Measurements from ENCODE around the gene BRPF3.

The BRPF3 gene

DNA sequence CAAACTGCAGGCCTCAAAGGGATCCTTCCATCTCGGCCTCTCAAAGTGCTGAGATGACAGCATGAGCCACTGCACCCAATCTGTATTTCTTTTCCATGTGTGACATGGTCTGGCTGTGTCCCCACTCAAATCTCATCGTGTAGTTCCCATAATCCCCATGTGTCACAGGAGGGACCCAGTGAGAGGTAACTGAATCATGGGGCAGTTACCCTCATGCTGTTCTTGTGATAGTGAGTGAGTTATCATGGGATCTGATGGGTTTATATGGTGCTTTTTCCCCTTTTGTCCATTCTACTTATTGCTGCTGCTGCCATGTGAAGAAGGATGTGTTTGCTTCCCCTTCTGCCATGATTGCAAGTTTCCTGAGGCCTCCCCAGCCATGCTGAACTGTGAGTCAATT, 10.3 kb upstream of the BRPF3 start:
- TF ChIP-seq ZFX (IDR thresholded peaks at IDR 0.05; ENCODE audit: borderline replicate concordance) (no peak), CTCF (IDR thresholded peaks at IDR 0.05) (no peak)
- H3K27ac ChIP-seq, result no peak overlapping the region

- TF ChIP-seq ZFX (IDR thresholded peaks at IDR 0.05; ENCODE audit: borderline replicate concordance), result no peak
- TF ChIP-seq CTCF (IDR thresholded peaks at IDR 0.05), result no peak
Observed at GRCh38 chr6:36187446-36187845, 9.1 kb upstream of the BRPF3 start.

GRCh38 chr6:36195471-36196112, 952 bp upstream of the BRPF3 start:
- TF ChIP-seq CTCF (IDR thresholded peaks at IDR 0.05), result no peak
- H3K27ac ChIP-seq, result peak overlapping the region; percentile 96

More at GRCh38 chr6:36187446-36187845, 9.1 kb upstream of the BRPF3 start:
- H3K27ac ChIP-seq, result no peak overlapping the region

DNA sequence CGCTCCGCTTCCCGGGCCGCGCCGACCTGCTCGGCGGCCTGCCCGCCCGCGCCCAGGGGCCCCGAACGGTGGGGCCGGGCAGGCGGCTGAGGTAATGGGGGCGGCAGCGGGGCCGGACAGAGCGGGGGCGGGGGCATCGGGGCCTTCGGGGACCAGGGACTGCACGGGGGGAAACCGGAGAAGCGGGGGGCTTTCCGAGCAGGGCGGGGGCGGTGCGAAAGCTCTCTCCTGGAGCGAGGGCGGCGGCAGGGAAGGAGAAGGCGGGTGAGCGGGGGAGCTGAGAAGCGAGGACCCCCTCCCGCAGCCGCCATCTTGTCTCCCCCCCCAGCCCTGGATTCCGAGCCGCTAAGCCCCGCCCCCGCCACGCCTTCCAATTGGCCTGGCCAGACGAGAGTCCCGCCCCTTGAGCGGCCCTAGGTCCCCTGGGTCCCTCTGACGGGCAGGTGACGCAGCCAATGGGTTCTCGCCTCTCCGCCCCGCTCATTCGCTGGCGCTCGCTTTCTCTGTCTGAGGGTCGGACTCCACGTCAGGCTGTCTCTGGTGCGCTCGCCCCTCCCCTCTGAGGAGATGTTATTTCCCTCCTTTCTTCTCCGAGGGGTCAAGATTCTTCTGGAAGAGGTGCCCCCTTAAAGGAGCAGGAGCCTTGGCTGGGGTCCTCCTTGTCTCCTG, 470 bp downstream of the BRPF3 start:
- TF ChIP-seq CTCF (IDR thresholded peaks at IDR 0.05) (no peak), ZFX (IDR thresholded peaks at IDR 0.05; ENCODE audit: borderline replicate concordance) (no peak)
- H3K27ac ChIP-seq, result peak overlapping the region; percentile 96

DNA sequence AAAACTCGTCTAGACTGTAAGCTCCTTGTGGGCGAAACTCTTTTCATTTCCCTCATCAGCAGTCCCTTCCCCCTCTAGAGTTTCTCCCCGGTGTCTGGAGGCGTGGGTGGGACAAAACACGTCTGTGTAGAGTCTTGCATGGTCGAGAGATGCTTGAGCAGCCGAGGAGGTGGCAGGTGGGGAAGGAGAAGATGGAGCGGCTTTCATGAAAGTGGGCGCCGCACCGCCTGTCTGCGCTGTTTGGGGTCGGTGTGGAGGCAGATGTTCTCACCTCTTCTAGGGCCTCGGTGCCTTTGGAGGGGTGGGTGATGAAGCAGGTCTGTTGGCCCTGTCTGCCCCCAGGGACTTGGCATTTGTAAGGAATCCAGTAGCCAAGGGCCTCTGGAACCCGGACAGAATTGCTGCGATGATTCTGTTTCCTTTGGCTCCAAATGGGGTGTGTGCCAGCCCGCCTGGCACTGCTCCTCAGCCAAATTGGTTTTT, 1.2 kb downstream of the BRPF3 start:
- H3K27ac ChIP-seq, result peak overlapping the region; percentile 96
- TF ChIP-seq ZFX (IDR thresholded peaks at IDR 0.05; ENCODE audit: borderline replicate concordance) (no peak), CTCF (IDR thresholded peaks at IDR 0.05) (no peak)

GRCh38 chr6:36198986-36199385, 2.4 kb downstream of the BRPF3 start:
- no peak overlapping the region for H3K27ac ChIP-seq
- TF ChIP-seq ZFX (IDR thresholded peaks at IDR 0.05; ENCODE audit: borderline replicate concordance) (no peak), CTCF (IDR thresholded peaks at IDR 0.05) (no peak)

- no peak overlapping the region for H3K27ac ChIP-seq
- TF ChIP-seq CTCF (IDR thresholded peaks at IDR 0.05), result no peak
- no peak for TF ChIP-seq ZFX (IDR thresholded peaks at IDR 0.05; ENCODE audit: borderline replicate concordance)
Observed at GRCh38 chr6:36200154-36200891, 3.8 kb downstream of the BRPF3 start.
